HL-60 (cell line): Measurements from ENCODE around the gene ZDHHC20.
"Not testable (repeated sequence)": the region's sequence is repeated elsewhere in the genome, so short reads cannot be mapped to it uniquely, and the experiment has no call there.

Experiments used
- DNase-seq, 2 experiments: peaks; one replicate each; pipeline ENCODE4 v3.0.0-alpha.2; 2010 to 2020; ENCODE audit warnings: low read depth in 1 of 2, low spot score in 1 of 2
- H3K27ac ChIP-seq: fragments of 250-450 bp; sonication (Bioruptor Pico); replicated peaks from 2 replicates; pipeline ENCODE4 v1.5.1; 2020; ENCODE audit warnings: mild to moderate bottlenecking, moderate library complexity
- H3K27me3 ChIP-seq: fragments of 250-450 bp; sonication (Bioruptor Pico); 2 replicates; pipeline ENCODE4 v1.5.1; 2021; ENCODE audit warnings: mild to moderate bottlenecking, moderate library complexity; ENCODE audit not compliant: insufficient read depth, poor library complexity, severe bottlenecking
- H3K4me3 ChIP-seq: replicated peaks from 2 replicates; pipeline ENCODE4 v1.5.1; 2011; ENCODE audit warnings: mild to moderate bottlenecking, control low read depth, low read length; ENCODE audit not compliant: insufficient read depth
- GABPA ChIP-seq: IDR thresholded peaks from 2 replicates; pipeline ENCODE4 v1.6.1; 2012; ENCODE audit warnings: low read depth
- POLR2AphosphoS5 ChIP-seq: IDR thresholded peaks from 2 replicates; pipeline ENCODE4 v1.6.1; 2012; ENCODE audit warnings: low read depth
- SPI1 ChIP-seq: IDR thresholded peaks from 2 replicates; pipeline ENCODE4 v1.6.1; 2012; ENCODE audit warnings: low read depth, mild to moderate bottlenecking, borderline replicate concordance
- TF ChIP-seq, protein P1 (sequence below): IDR thresholded peaks from one replicate; pipeline ENCODE4 v1.5.1; 2011; ENCODE audit warnings: low read length, control low read depth, inconsistent platforms; ENCODE audit not compliant: insufficient read depth
- TF ChIP-seq, protein P2 (sequence below): IDR thresholded peaks from 2 replicates; pipeline ENCODE4 v1.6.1; 2012; ENCODE audit warnings: low read depth; ENCODE audit not compliant: insufficient replicate concordance

Gene ZDHHC20

DNA sequence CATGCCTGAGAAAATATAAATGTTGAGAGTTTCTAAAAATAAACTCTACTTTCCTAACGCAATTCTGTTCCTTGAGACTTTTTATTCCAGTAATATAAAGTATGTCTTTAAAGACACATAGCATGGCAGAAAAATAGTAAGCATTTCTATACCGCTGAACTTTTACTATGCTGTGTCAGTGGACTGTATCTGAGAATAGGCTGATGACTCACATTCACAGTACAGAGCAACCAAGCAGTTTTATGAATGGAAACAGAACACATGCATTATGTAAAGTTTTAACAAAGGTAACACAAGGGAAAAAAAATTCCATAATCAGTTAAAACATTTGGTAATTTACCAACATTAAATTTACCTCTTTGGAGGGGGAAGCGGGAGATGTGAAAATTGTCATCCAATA, 38.4 kb downstream of the ZDHHC20 start:
- H3K27ac ChIP-seq, result no peak overlapping the region
- DNase-seq, result no peak
- H3K4me3 ChIP-seq, result no peak overlapping the region
- no peaks in the 10 kb centered on the region for H3K27me3 ChIP-seq
- no peak for TF ChIP-seq SPI1
- no peak for TF ChIP-seq GABPA
- TF ChIP-seq, protein P1, sequence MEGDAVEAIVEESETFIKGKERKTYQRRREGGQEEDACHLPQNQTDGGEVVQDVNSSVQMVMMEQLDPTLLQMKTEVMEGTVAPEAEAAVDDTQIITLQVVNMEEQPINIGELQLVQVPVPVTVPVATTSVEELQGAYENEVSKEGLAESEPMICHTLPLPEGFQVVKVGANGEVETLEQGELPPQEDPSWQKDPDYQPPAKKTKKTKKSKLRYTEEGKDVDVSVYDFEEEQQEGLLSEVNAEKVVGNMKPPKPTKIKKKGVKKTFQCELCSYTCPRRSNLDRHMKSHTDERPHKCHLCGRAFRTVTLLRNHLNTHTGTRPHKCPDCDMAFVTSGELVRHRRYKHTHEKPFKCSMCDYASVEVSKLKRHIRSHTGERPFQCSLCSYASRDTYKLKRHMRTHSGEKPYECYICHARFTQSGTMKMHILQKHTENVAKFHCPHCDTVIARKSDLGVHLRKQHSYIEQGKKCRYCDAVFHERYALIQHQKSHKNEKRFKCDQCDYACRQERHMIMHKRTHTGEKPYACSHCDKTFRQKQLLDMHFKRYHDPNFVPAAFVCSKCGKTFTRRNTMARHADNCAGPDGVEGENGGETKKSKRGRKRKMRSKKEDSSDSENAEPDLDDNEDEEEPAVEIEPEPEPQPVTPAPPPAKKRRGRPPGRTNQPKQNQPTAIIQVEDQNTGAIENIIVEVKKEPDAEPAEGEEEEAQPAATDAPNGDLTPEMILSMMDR, result no peak
- no peak for TF ChIP-seq POLR2AphosphoS5
- TF ChIP-seq, protein P2, sequence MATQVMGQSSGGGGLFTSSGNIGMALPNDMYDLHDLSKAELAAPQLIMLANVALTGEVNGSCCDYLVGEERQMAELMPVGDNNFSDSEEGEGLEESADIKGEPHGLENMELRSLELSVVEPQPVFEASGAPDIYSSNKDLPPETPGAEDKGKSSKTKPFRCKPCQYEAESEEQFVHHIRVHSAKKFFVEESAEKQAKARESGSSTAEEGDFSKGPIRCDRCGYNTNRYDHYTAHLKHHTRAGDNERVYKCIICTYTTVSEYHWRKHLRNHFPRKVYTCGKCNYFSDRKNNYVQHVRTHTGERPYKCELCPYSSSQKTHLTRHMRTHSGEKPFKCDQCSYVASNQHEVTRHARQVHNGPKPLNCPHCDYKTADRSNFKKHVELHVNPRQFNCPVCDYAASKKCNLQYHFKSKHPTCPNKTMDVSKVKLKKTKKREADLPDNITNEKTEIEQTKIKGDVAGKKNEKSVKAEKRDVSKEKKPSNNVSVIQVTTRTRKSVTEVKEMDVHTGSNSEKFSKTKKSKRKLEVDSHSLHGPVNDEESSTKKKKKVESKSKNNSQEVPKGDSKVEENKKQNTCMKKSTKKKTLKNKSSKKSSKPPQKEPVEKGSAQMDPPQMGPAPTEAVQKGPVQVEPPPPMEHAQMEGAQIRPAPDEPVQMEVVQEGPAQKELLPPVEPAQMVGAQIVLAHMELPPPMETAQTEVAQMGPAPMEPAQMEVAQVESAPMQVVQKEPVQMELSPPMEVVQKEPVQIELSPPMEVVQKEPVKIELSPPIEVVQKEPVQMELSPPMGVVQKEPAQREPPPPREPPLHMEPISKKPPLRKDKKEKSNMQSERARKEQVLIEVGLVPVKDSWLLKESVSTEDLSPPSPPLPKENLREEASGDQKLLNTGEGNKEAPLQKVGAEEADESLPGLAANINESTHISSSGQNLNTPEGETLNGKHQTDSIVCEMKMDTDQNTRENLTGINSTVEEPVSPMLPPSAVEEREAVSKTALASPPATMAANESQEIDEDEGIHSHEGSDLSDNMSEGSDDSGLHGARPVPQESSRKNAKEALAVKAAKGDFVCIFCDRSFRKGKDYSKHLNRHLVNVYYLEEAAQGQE, result no peak

DNA sequence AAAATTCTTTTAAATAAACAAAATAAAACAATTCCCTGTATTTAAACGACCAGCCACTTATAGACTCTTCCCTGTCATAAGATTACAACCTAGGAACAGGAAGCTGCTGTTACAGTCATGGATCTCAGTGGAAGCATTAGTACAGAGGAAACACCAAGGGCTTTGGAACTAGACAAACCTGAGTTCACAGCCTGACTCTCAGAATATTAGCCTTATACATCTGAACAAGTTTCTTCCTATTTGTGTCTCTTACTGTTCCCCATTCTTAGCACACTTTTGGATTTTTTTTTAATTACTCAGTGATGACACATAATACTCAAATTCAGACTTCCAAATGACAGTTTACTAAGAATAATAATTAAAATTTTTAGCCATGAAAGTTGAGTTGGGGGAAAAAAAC, 46.1 kb downstream of the ZDHHC20 start:
- H3K4me3 ChIP-seq, result no peak overlapping the region
- no peak overlapping the region for H3K27ac ChIP-seq
- no peak for DNase-seq

DNA sequence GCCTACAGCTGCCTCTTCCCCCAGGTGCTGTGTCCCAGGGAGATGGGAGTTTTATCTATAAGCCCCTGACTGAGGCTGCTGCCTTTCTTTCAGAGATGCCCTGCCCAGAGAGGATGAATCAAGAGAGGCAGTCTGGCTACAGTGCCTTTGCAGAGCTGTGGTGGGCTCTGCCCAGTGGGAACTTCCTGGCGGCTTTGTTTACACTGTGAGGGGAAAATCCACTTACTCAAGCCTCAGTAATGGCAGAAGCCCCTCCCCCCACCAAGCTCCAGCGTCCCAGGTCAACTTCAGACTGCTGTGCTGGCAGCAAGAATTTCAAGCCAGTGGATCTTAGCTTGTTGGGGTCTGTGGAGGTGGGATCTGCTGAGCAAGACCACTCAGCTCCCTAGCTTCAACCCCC, 48.6 kb downstream of the ZDHHC20 start:
- not testable (repeated sequence) for H3K27me3 ChIP-seq, H3K27ac ChIP-seq, DNase-seq, H3K4me3 ChIP-seq

More for the DNA sequence above, 46.1 kb downstream of the ZDHHC20 start:
- H3K27me3 ChIP-seq, result no peaks in the 10 kb centered on the region
- TF ChIP-seq GABPA, result no peak
- no peak for TF ChIP-seq POLR2AphosphoS5
- TF ChIP-seq, protein P1, result no peak
- TF ChIP-seq SPI1, result no peak
- TF ChIP-seq, protein P2, result no peak

DNA sequence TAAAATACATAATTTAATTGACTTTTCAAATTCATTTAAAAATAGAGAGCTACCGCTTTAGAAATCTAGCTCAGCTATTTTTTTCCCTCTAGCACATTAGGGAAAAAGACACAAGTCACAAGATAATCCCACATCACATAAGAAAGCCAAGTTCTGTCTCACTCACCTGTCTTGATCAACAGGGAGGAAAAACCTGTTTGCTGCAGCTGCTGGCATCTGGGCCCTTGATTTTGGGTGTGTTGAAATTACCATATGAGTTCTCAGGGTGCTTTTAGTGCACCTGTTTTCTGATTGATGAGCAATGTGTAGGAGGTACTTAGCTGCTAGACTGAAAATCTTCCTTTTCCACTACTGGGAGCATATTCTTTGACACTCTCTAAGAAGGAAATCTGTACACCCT, 53.8 kb downstream of the ZDHHC20 start:
- Histone ChIP-seq H3K27ac (no peak overlapping the region), H3K27me3 (no peaks in the 10 kb centered on the region), H3K4me3 (no peak overlapping the region)
- DNase-seq, result no peak
- TF ChIP-seq, protein P2, result no peak
- TF ChIP-seq GABPA (no peak), SPI1 (no peak), POLR2AphosphoS5 (no peak)
- TF ChIP-seq, protein P1, result no peak
